ENCODE measurements around the gene VPS37C. TPM values are rescaled to one million over a fixed set of nuclear protein-coding genes. Genes with fewer than 3 reads are reported as not detected.
A peak's percentile ranks its signal among the peaks of the same experiment; 100 is the strongest.

Gene VPS37C
- total RNA-seq, 1 experiment from 2014 or later = 29.0 TPM

DNA sequence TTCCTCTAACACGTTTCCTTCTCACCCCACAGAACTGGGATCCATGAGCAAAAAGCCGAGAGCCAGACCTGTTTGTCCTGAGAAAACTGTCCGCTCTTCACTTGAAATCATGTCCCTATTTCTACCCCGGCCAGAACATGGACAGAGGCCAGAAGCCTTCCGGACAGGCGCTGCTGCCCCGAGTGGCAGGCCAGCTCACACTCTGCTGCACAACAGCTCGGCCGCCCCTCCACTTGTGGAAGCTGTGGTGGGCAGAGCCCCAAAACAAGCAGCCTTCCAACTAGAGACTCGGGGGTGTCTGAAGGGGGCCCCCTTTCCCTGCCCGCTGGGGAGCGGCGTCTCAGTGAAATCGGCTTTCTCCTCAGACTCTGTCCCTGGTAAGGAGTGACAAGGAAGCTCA is 35.0 kb downstream of the VPS37C start:
- no peaks in the 10 kb centered on the region for H3K9me3 ChIP-seq (ENCODE audit: insufficient read depth, low read depth)
- peaks cover 25% of the 10 kb centered on the region for H3K4me1 ChIP-seq (replicated peaks; ENCODE audit: insufficient read depth)
- peaks cover 8% of the 10 kb centered on the region for H3F3A ChIP-seq (ENCODE audit: insufficient read depth, low read depth)
- no peaks in the 10 kb centered on the region for H4K20me1 ChIP-seq (ENCODE audit: insufficient read depth)
- ChIA-PET POLR2A (ENCODE audit: unreplicated experiment) (no interaction called here), CTCF (no interaction called here)
- no TSS peak for BruUV-seq (replicated peaks)
- H3K9me2 ChIP-seq (ENCODE audit: insufficient read depth) = no peaks in the 10 kb centered on the region
- no peaks in the 10 kb centered on the region for H3K36me3 ChIP-seq (ENCODE audit: low read depth)
- no peaks in the 10 kb centered on the region for H3K79me2 ChIP-seq (ENCODE audit: low read depth)
- H3K4me2 ChIP-seq = no peak overlapping the region
- no peaks in the 10 kb centered on the region for H3K27me3 ChIP-seq (ENCODE audit: insufficient read depth, low read depth)
- intact Hi-C loops (cut with micrococcal nuclease; ENCODE audit: unreplicated experiment) = no loop called here
- H3K27ac ChIP-seq = no peak overlapping the region
- TF ChIP-seq EZH2 (IDR thresholded peaks at IDR 0.05; ENCODE audit: low read depth) = no peak
- TF ChIP-seq, protein P1, sequence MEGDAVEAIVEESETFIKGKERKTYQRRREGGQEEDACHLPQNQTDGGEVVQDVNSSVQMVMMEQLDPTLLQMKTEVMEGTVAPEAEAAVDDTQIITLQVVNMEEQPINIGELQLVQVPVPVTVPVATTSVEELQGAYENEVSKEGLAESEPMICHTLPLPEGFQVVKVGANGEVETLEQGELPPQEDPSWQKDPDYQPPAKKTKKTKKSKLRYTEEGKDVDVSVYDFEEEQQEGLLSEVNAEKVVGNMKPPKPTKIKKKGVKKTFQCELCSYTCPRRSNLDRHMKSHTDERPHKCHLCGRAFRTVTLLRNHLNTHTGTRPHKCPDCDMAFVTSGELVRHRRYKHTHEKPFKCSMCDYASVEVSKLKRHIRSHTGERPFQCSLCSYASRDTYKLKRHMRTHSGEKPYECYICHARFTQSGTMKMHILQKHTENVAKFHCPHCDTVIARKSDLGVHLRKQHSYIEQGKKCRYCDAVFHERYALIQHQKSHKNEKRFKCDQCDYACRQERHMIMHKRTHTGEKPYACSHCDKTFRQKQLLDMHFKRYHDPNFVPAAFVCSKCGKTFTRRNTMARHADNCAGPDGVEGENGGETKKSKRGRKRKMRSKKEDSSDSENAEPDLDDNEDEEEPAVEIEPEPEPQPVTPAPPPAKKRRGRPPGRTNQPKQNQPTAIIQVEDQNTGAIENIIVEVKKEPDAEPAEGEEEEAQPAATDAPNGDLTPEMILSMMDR (conservative IDR thresholded peaks at IDR 0.05) = no peak
- no peak overlapping the region for H2AFZ ChIP-seq
- H3K4me3 ChIP-seq = no peak overlapping the region
- no peak for DNase-seq

DNA sequence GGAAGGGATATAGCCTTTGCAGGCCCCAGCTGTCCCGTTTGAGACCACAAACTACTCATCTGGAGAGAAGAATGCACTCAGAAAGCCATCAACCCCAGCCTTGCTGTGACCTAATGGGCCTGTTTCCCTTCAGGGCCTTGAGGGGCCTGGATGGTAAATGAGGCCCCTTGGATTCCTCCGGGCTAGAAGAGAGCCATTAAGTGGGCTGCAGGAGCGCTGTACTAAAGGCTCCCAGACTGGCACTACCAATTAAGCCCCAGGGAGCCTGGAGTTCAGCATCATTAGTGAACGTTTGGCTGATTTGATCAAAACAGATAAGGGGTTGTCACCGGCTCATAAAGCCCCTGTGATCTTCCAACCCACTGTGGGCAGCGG is 35.9 kb downstream of the VPS37C start:
- no peaks in the 10 kb centered on the region for H4K20me1 ChIP-seq (ENCODE audit: insufficient read depth)
- ChIA-PET CTCF (no interaction called here), POLR2A (ENCODE audit: unreplicated experiment) (no interaction called here)
- BruUV-seq (replicated peaks) = no TSS peak
- H3F3A ChIP-seq (ENCODE audit: insufficient read depth, low read depth) = peaks cover 4% of the 10 kb centered on the region
- H3K4me1 ChIP-seq (replicated peaks; ENCODE audit: insufficient read depth) = peaks cover 25% of the 10 kb centered on the region
- H3K9me2 ChIP-seq (ENCODE audit: insufficient read depth) = no peaks in the 10 kb centered on the region
- no peaks in the 10 kb centered on the region for H3K27me3 ChIP-seq (ENCODE audit: insufficient read depth, low read depth)
- no peaks in the 10 kb centered on the region for H3K9me3 ChIP-seq (ENCODE audit: insufficient read depth, low read depth)
- TF ChIP-seq, protein P1 (conservative IDR thresholded peaks at IDR 0.05) = no peak
- TF ChIP-seq EZH2 (IDR thresholded peaks at IDR 0.05; ENCODE audit: low read depth) = no peak
- no peak overlapping the region for H3K4me2 ChIP-seq
- no peaks in the 10 kb centered on the region for H3K79me2 ChIP-seq (ENCODE audit: low read depth)
- H3K27ac ChIP-seq = no peak overlapping the region
- intact Hi-C loops (cut with micrococcal nuclease; ENCODE audit: unreplicated experiment) = no loop called here
- no peak overlapping the region for H3K4me3 ChIP-seq
- no peak for DNase-seq
- H2AFZ ChIP-seq = no peak overlapping the region
- no peaks in the 10 kb centered on the region for H3K36me3 ChIP-seq (ENCODE audit: low read depth)

DNA sequence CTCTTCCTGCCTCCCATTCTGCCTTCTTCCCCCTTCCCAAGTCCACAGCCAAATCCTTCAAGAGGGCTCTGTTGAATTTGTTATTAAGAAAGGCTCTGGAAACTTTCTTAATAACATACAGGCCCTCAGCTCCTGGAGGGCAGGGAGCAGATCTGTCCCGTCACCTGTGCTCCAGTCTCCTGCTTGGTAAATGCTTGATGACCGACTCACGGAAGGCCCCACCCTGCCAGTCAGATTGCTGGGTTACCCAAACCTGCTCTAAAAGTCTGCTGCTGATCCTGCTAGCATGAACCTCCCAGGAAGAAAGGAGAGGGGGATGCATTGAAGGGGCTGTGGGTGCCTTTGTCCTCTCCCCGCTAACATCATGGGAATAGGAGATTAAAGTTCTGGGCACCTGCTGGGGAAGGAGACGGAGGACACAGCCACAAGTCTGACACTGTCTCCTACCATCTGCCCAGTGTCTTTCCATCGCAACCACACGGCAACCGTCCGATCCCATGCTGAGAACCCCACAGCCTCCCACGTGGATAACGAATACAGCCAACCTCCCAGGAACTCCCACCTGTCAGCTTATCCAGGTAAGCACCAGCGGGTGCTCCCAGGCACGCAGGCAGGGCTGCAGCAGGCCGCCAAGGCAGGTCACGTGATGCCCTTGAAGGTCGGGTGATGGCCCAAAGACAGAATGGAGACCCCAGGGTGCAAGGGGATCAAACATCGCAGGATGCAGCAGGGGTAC is 36.5 kb downstream of the VPS37C start:
- H3K9me2 ChIP-seq (ENCODE audit: insufficient read depth) = no peaks in the 10 kb centered on the region
- no peak overlapping the region for H2AFZ ChIP-seq
- TF ChIP-seq, protein P1 (conservative IDR thresholded peaks at IDR 0.05) = no peak
- TF ChIP-seq EZH2 (IDR thresholded peaks at IDR 0.05; ENCODE audit: low read depth) = no peak
- BruUV-seq (replicated peaks) = no TSS peak
- ChIA-PET CTCF (no interaction called here), POLR2A (ENCODE audit: unreplicated experiment) (interaction anchor here (1.0 kb wide), 1 partner anchor 211 kb away, joined by 7 read pairs; the partner anchor contains the start of gene TMEM109)
- no peaks in the 10 kb centered on the region for H3K79me2 ChIP-seq (ENCODE audit: low read depth)
- H3K27ac ChIP-seq = no peak overlapping the region
- peaks cover 20% of the 10 kb centered on the region for H3K4me1 ChIP-seq (replicated peaks; ENCODE audit: insufficient read depth)
- intact Hi-C loops (cut with micrococcal nuclease; ENCODE audit: unreplicated experiment) = loop anchor here (5.0 kb wide), 1 partner anchor 137 kb away; no protein-coding TSS in a partner anchor
- H3F3A ChIP-seq (ENCODE audit: insufficient read depth, low read depth) = no peaks in the 10 kb centered on the region
- no peak overlapping the region for H3K4me3 ChIP-seq
- H3K27me3 ChIP-seq (ENCODE audit: insufficient read depth, low read depth) = no peaks in the 10 kb centered on the region
- peak in 1 of 2 experiments; percentile 62 for DNase-seq
- peak overlapping the region; percentile 30 for H3K4me2 ChIP-seq
- no peaks in the 10 kb centered on the region for H4K20me1 ChIP-seq (ENCODE audit: insufficient read depth)
- no peaks in the 10 kb centered on the region for H3K36me3 ChIP-seq (ENCODE audit: low read depth)
- no peaks in the 10 kb centered on the region for H3K9me3 ChIP-seq (ENCODE audit: insufficient read depth, low read depth)

Data from PC-9 (cell line).